Hematopoietic multipotent progenitor cell (in vitro differentiated cells): ENCODE data around the gene FLVCR1. TPM values are rescaled to one million over a fixed set of nuclear protein-coding genes. Genes with fewer than 3 reads are reported as not detected.
"Not testable (repeated sequence)": the region's sequence is repeated elsewhere in the genome, so short reads cannot be mapped to it uniquely, and the experiment has no call there.

Experiments used
- DNase-seq, 3 donors: peaks; one replicate each; pipeline ENCODE4 v3.0.0-alpha.2; 2011 to 2015; ENCODE audit warnings: low read depth in 2 of 3, low spot score in 2 of 3
- total RNA-seq: library from RNA; depleted of rRNA; stranded (reverse); fragments of >200 nt; gene quantifications from one replicate; pipeline ENCODE4 v1.2.3, GENCODE V29; 2012

FLVCR1 gene
- total RNA-seq, result 18.3 TPM

GRCh38 chr1:212857992-212858460, at the start of gene FLVCR1:
Gene FLVCR1 (plus strand): TSS chr1:212858275. CDS start chr1:212858453, 178 bp downstream.
- DNase-seq, result peak; percentile 56 to 98 (median 97)

DNA sequence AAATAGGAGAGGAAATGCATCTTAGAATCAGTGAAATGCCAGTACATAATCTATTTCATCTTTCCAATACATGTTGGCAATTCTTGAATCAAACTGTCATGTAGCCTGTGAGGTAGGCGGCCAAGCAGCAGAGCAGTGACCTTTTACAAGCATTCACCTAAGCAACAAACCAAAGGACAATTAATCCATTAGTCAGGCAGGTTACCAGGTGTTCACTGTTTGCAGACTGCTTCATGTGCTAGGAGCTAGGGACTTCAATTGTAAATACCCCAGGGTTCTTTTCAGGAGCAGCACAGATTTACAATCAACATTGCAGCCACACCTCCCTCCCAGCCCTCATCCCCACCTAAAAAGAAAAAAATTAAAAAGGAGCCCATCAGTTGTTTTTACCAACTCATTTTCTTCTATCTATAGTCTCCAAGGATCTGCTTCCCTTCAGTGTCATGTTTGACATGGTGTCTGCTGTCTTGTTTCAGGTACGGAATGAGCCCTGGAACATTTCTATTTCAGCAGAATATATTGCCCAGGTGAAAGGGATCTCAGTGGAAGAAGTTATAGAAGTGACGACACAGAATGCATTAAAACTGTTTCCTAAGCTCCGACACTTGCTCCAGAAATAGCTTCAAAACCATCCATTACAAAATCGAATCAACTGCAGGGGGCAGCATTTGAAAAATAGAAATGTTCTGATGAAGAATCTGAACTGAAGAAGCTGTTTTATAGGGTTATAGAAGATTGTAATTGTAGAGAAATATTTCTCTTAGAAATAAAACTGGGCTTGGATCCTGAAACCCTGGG, 43.3 kb upstream of the FLVCR1 start:
- peak in 2 of 3 donors; percentile 29 to 65 for DNase-seq

DNA sequence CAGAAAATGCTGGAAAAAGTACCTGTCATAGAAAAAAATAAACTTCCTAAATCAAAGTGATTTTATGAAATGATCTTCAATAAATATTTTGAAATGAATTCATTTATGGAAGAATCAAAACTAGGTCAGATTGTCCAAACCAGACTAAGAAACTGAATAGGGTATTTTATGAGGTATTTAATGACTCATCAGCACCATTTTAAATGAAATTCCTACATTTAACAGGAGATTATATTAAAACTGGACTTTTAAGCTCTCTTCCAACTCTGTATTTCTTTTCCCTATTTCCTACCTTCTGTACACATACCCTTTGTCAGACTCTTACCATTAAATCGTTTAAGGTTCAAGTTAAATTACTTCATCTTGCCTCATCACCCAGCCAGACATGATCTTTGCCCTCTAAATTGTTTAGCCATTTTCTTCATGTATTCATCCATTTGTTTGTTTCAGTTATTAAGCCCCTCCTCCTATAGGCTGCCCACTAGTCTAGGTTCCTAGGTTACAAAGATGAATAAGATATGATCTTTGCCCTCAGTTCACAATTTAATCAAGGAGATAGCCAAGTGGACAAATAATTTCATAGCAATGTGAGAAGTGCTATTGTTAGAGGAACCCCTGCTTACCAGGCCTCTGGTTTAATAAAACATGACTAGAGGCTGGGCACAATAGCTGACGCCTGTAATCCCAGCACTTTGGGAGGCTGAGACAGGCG, 41.4 kb upstream of the FLVCR1 start:
- DNase-seq, result no peak

- DNase-seq, result peak in 2 of 3 donors; percentile 49 to 58
Measured at GRCh38 chr1:212819726-212820125, 38.3 kb upstream of the FLVCR1 start.

GRCh38 chr1:212820969-212821368, 37.1 kb upstream of the FLVCR1 start:
- DNase-seq, result no peak

DNA sequence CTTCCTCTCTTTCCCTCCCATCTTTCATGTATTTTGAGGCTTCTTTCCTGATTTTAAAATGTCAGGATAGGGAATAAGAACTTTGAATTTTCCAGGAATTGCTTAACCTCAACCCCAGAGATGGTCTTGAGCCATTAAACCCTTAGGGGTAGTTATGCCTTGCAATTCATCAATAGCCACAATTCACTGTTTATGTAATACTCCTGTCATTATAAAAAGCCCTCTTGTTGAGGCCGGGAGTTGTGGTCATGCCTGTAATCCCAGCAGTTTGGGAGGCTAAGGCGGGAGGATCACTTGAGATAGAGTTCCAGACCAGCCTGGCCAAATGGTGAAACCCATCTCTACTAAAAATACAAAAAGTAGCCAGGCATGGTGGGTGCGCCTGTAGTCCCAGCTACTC, 35.1 kb upstream of the FLVCR1 start:
- DNase-seq, result no peak

GRCh38 chr1:212824201-212824600, 33.9 kb upstream of the FLVCR1 start:
- DNase-seq, result no peak

DNA sequence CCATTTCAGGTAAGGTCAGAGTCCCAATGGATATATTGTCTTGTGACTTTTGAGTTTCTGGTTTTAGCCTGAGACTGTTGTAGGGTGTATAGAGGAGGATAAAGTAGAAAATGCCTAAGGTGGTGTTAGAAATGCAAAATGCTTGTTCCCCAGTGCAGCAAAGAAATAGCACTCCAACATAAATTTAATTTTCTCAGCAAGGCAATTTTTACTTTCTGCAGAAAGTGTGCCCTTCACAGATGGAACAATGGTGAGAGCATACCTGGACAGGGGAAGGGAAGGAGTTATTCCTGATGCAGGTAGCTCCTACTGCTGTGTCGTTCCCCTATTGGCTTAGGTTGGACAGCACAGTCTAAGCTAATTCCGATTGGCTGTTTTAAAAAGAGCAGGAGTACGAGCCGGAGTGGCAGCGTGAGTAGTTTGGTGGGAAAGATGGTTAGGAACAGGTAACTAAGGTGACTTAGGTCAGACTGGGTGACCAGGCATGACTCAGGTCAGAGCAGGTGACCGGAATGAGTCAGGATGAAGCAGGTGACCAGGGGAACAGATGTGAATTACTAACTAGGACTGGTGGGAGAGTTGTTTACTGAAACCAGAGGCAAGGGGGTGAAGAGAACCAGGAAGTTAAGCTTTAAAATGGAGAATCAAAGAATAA, 32.1 kb upstream of the FLVCR1 start:
- no peak for DNase-seq

DNA sequence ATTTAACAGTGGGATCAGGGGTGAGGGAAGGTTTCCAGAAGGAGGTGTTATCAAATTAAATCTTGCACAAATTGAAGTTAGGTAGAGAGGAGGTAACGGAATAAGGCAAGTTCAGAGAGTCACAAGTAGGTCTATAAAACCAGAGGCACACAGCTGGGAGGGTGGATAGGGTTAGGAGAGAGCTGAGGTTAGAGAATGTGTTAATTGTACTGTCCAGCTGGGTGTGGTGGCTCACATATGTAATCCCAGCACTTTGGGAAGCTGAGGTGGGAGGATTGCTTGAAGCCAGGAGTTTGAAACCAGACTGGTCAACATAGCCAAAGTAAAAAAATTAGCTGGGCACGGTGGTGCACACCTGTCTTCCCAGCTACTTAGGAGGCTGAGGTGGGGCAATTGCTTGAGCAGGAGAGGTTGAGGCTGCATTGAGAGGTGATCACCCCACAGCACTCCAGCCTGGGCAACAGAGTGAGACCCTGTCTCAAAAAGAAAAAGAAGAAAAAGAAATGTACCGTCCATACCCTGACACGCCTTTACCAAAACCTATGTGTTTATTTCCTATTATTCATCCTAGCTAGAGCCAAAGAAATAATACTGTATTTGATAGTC, 30.8 kb upstream of the FLVCR1 start:
- no peak for DNase-seq

GRCh38 chr1:212827831-212828278, 30.2 kb upstream of the FLVCR1 start:
- no peak for DNase-seq

- no peak for DNase-seq
Measured at GRCh38 chr1:212828395-212828794, 29.7 kb upstream of the FLVCR1 start.

GRCh38 chr1:212833211-212834207, 24.6 kb upstream of the FLVCR1 start:
- not testable (repeated sequence) for DNase-seq

DNA sequence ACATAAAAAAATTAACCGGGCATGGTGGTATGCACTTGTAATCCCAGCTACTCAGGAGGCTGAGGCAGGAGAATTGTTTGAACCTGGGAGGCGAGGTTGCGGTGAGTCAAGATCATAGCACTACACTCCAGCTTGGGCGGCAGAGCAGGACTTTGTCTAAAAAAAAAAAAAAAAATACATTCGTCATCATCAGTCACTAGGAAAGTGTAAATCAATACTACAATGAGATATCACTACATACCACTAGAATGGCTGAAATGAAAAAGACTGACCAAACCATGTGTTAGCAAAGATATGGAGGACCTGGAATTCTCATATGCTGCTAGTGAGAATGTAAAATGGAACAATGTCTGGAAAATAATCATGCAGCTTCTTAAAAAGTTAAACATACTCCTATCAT, 19.9 kb upstream of the FLVCR1 start:
- no peak for DNase-seq

- not testable (repeated sequence) for DNase-seq
Measured at GRCh38 chr1:212844521-212844920, 13.6 kb upstream of the FLVCR1 start.

- DNase-seq, result no peak
Measured at GRCh38 chr1:212847549-212847948, 10.5 kb upstream of the FLVCR1 start, which contains the start of gene SPATA45. Gene SPATA45 (minus strand): TSS chr1:212847649. CDS start chr1:212836149, 11,500 bp downstream.

GRCh38 chr1:212852105-212852688, 5.9 kb upstream of the FLVCR1 start:
- DNase-seq, result no peak

- no peak for DNase-seq
Measured at GRCh38 chr1:212853658-212854057, 4.4 kb upstream of the FLVCR1 start.

- DNase-seq, result no peak
Measured at GRCh38 chr1:212856755-212857154, 1.3 kb upstream of the FLVCR1 start.
